Kidney capillary endothelial cell (primary cell): ENCODE data around the gene MN1.

ENCODE experiments used
- DNase-seq: peaks from one replicate; pipeline ENCODE4 v3.0.0-alpha.2; 2018; ENCODE audit warnings: low spot score

Gene MN1

DNA sequence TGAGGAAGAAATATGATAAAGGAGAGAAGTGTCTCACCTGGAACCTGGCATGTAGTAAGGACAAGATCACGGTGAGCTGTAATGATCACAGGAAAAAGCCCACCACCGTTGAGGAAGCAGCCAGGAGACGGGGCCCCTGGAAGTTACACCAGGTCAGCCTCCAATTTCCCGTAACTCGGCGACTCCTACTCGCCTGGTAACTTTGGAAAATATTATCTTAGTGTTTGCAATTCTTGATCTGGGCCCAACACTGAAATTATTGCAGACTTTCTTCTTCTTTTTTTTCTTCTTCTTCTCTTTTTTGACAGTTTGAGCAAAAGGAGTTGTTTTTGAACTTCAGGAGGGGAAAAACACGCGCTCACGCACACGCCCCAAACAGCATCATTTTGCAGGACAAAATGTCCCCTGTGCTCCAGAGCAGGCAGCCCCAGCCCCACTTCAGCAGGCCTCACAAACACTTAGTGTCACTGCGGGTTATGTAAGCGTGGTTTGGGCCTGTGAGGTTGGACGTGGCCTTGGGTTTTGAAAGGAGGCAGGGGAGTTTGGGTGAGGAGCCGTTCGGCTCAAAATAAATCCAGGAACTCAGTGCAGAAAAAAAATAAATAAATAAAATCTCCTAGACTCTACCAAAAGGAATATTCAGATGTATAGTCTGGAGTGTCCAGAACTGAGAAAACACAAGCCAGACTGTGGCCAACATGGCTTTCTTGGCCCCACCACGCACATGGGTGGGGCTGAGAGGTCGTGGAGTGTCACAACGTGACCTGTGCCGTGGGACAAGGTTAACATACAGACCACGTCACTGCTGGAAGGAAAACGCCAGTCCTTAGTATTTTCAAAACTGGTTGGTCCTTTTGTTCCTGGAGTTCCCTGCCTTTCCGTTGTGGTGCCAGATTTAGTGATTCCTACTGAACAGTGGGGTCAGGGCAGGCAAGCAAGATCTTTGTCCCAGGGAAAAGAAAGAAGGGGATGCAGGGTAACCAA lies 26.3 kb upstream of the MN1 start:
- no peak for DNase-seq

DNA sequence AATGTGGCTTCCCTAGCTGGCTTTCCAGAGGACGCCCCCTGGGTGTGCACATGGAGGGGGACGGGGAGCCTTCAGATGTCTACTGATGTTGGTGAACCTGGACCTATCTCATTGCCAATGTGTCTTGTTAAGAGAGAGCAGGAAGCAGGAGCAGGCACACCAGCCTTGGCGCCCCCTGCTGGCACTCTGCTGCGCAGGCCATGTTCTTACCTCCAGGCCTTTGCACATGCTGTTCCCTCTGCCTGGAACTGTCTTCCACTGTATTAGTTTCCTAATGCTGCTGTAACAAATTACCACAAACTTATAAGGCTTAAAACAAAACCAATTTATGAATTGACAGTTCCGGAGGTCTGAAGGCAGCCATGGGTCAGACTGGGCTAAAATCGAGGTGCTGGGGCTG lies 23.6 kb upstream of the MN1 start:
- no peak for DNase-seq

DNA sequence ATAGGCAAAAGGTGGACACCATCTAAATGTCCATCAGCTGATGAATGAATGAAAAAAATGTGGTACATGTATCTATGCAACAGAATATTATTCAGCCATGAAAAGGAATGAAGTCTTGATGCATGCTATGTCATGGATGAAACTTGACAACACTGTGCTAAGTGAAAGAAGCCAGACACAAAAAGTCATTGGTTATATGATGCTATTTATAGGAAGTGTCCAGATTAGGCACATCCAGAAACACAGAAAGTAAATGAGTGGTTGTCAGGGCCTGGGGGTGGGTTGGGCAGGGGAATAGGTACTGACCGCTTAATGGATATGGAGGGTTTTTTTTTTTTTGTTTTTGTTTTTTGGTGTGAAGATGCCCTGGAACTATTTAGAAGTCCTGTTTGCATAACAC lies 21.7 kb upstream of the MN1 start:
- DNase-seq: no peak

DNA sequence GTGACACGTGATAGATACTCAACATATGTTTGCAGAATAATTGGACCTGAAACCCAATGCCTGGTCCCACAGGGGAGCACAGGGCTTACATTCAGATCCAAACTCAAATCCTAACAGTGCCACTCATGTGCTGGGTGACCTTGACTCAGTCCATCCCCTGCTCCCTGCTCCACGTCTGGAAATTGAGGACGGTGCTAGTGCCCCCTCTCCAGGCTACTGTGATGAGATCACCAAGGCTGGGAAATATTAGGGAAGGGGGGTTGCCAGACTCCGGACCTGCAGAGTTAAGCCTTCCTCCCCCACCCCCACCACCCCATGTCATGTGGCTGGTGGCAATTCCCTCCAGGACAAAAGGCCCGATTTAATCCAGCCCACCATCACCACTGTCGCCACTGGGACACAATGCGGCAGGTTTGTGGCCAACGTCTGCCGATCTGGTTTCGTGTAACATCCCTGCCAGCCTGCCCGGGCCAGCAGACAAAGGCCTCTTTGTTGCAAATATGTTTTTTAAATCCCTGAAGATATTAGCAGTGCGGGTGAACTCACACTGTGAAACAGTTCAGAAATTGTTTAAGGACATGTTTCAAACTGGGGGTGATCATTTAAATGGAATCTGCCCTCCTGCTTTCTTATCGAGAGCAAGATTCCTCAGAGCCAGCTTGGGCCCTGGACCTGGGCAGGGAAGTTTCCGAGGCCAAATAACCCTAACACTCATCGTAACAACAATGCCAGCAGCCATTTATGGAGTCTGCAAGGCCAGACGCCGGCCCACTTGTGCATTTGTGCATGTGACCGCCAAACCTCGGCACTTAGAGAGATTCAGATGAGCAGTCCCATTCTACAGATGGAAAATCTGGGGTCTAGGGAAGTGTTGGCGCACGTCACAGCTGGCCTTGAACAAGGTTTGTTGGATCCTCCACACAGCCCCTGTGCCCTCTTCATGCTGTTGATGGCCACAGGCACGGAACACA lies 19.6 kb upstream of the MN1 start:
- no peak for DNase-seq

DNA sequence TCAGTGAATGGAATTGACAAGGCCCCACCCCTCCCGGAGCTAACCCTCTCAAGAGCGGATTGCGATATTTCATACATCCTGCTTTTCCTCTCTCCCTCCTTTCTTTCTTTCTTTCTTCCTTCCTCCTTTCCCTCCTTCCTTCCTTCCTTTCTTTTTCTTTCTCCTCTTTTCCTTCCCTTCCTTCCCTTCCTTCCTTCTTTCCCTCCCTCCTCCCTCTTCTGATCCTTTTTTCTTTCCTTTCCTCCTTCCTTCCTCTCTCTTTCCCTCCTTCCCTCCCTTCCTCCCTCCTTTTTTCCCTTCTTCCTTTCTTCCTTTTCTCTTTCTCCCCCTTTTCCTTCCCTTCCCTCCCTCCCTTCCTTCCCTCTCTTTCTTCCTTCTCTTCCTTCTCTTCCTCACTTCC lies 15.0 kb upstream of the MN1 start:
- no peak for DNase-seq

DNA sequence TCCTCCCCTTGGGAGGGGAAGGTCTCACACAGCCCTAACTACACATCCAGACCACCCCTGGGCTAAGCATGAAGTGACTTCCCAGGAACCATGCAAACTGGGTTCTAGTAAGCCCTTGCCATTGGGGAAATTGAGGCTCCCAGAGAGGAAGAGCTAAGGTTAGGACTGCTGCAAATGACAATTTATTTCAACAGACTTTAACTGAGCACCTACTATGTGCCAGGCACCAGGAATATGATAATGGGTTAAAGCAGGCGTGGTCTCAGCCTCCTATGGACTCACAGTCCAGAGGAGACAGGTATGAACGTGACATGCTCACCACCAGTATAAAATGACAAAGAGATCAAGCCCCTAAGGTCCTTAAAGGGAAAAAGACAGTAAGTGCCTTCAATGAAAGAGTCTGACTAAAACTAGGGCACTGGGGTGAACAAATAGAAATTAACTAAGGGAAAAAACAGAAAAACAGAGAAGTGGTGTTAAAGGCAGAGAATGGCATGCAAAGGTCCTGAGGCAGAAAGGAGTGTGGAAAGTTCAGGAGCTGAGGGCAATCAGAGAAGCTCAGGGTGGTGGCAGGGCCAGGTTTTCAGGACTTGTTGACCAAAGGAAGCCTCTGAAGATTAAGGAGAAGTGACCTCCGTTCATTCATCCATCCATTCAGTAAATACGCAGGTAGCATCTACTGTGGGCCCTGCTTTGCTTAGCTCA lies 14.4 kb upstream of the MN1 start:
- no peak for DNase-seq

DNA sequence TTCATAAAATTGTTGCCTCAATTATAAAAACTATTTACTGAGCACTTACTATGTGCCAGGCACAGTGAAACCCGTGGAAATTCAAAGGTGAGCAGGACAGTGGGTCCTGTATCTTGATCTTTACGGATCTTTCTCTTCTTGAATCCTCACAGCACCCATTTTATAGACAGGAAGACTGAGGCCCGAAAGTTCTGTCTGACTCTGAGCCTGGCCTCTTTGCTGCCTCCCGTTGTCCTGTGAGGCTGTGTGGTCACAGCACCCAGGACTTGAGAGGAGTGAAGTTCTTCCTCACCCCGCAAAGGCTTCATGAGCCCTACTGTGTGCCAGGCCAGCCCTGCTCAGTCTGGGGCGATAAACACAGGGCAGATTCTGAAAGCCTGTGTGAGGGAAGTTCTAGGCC lies 13.4 kb upstream of the MN1 start:
- DNase-seq: no peak

DNA sequence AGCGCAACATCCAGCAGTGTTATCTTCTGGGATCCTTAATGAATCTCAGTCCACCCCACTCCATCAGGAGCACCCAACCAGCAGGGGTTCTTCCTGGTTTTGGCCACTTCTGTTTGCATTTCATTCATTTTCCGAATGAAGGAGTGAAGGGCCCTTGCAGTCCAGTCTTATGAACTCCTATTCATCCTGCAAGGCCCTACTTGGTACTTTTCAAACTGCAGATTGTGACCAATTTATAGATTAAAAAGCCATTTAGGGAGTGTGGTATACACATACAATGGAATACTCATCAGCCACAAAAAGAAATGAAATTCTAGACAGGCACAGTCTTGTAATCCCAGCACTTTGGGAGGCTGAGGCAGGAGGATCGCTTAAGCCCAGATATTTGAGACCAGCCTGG lies 10.2 kb upstream of the MN1 start:
- no peak for DNase-seq

DNA sequence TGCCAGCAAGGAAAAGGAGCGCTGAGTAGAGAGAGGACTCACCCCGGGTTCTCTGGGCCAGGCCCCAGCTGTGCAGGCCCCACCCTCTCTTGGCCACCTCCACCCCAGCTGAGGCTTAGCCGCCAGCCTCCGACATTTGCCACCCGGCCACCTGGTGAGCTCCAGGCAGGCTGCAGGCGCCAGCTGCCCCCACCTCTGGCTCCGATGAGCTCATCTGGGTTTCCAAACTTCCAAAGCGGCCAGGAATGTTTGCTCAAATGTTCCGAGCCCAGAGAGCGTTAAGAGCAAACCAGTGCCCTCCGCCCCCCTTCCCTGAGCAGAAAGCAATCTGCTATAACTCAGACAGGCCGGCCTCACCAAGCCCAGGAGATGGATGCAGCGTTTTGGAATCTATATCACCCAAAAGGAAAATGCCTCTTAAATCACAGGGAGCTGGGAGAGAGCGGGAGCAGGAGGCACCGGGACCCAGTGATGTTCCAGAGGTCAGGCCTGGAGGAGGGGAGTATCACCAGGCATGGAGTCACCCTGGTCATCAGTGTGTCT lies 9.1 kb upstream of the MN1 start:
- no peak for DNase-seq

DNA sequence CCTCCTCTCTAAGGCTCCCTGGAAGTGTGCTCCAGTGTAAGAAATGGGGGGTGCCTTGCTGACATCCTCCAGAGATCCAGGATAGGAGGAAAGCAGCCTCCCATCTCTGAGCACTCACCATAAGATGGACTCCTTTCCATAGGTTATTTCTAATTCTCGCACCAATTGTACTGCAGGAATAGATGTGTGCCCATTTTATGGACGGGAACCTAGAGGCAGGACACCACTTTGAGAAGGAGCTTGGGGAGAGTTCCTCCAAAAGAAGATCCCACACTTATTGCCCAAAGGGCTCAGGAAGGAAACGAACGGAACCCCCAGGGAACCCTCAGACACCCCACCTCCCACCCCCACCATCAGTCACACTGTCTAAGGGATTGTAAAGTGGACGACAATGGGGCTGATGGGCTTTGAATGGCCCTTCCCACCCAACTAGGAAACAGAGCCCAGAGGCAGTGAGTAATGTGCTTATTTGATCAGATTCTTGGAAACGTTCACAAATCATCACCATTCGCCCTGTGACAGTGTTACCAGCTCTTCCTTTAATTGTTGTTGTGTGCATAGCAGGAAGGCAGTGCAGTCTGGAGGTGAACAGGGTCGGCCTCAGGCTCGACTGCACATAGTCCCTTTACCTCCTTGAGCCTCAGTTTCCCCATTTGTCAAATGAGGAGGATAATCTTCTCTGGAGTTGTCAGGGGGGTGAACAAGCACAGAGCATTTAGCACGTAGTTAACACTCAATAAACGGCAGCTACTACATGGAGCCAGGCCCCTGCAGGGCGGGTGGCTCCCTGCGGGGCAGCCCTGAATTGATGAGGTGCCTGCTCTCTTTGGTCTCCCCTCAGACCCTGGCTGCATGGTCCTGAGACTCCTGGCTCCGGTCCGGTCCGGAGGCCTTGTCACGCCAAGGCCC lies 8.4 kb upstream of the MN1 start:
- peak; percentile 55 for DNase-seq

DNA sequence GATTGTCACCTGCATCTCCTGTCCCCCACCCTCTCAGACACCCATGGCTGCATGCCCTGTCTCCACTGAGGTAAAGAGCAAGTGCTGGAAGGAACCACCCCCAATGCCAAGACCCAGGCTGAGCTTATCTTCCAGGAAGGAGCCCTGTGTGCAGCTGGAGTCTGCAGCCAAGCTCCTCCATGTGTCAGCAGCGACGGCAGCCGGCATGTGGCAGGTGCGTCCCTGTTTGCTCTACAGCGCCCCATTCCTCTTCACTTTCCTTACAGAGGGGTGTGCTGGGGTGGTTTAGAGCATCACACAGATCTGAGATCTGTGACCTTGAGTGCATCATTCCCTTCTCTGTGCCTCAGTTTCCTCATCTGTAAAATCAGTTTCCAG lies 7.7 kb upstream of the MN1 start:
- DNase-seq: no peak

DNA sequence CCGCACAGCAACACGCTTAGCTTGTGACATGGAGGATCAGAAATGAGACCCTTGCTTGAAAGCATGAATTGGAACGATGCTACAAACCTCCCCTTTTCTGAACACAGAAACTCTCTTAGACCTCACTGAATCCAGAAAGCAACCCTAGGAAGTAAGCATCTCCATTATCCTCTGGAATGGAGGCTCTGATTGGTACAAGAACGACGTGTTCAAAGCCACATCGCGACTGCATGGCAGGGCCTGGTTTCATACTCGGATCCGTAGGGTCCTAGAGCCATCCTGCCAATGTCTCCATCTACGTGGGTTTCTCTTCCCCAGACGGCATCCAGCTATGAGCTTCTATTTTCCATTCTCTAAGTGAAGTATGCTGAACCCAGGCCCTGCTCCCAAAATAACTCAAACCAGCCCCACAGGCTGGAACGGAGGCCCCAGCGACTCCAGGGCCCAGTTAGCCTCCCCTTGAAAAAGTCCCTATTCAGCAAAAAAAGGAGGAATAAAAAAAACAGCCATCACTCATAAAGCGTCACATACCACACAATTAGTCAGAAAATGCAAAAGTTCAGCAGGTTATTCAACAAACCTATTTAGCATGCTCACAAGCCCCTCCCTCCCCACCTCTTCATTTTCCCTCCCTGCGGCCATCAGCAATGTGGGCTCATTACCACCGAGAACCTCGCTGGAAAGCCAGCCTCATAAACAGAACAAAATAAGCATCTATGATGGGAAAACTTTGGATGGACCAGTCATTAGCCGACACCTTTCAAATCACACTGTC lies 7.1 kb upstream of the MN1 start:
- no peak for DNase-seq

DNA sequence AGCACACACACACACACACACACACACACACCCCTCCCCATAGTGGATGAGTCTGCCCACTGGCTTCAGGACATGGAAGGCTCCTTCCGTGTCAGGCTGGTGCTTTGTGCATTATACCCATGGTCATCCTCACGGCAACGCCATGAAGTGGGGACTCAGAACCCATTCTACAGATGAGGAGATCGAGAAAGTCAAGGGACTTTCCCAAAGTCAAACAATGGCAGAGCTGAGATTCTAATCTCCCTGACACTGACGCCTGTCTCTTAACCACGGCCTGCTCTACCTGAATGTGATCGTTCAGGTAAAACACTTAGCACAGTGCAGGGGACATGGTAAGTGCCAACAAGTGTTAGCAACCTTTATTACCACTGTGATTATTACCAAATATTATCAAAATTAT lies 4.3 kb upstream of the MN1 start:
- DNase-seq: no peak

DNA sequence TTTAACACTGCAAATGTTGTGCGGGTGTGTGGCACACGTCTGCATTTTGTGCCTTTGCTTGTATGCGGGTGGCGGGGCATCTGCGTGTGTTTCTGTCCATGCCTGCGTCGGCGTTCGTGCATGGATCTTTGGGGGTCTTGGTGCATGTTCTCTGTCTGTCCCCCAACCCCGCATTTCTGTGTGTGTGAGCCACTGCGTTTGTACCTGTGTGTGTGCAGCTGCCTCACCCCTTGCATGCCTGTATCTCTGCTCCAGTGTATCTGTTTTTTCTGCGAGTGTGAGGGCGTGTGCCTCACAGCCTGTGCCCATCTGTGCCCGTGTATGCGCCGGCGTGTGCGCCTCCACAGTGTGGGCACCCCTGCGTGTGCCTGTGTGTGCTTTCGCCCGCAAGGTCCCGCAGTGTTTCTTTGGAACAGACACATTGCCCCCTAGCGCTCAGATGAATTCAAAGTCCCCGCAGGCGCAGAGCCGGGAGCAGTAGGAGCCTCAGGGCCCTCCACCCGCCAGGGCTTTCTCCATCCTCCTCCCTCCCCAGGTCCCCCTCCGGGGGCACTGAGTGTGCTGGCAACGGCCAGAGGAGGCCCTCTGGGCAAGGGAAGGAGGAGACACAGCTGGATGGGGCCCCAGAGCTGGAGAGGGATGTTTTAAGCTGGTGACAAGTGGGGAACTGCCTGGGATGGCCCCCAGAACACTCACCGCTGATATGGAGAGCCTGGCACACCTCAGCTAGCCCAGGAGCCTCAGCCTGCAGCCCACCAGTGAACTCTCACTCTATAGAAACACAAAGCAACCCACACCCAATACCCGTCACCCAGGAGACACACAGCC lies 3.1 kb upstream of the MN1 start:
- DNase-seq: peak; percentile 62

DNA sequence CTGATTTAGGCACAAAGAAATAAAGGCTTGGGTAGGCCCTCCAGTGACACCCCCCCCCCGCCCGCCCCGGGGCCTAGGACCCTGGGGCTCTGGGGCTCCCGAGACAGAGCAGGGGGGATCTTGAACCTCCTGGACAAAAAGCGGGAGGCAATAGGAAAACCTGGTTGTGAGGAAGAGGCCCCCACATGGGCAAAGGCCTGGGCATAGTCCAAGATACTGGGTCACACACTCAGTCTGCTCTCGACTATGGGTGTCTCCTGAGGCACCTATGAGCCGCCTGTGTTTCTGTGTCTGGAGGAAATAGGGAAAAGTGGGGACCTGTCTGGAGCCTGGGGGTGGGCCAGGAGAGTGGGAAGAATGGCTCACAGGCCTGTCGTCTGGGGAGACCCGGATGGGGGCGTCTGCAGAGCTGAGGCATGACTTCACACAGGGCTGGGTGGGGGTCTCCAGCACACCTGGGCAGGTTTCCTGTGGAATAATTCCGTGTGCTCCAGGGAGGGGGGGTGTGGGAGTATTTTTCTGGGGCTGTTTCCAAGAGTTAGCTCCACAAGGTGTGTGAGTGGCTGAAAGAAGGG lies 2.4 kb upstream of the MN1 start:
- DNase-seq: no peak

DNA sequence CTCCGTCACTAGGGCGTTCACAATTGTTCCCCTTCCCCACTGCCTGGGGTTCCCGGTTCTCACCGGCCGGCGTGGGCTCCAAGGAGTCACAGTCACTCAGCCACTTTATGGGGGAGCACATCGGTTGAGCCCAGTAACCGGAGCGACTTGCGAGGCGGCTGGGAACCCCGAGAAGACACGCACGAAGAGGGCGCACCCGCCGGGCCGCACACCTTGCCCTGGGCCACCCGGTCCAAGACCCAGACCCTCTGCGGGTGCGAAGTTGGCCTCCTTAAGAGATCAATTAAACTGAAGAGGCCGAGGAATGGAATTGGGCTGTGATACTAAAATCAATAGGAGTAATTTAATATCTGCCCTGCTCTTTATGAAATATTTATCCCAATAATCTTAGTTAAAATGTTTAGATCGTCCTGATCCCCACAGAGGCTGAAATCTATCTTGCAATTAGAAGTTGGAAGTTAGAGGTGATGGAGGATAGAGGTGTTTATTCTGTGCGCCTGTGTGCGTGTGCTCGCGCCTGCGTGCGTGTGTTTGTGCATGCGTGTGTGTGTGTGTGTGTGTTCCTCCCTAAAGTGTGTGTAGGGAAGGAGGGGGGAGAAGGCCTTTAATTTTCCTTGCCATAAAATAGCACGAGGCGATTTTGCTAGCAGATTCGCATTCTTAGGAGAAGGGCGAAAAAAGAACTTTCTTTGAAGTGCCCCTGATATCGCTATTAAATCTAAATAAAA lies 954 bp upstream of the MN1 start:
- DNase-seq: no peak

DNA sequence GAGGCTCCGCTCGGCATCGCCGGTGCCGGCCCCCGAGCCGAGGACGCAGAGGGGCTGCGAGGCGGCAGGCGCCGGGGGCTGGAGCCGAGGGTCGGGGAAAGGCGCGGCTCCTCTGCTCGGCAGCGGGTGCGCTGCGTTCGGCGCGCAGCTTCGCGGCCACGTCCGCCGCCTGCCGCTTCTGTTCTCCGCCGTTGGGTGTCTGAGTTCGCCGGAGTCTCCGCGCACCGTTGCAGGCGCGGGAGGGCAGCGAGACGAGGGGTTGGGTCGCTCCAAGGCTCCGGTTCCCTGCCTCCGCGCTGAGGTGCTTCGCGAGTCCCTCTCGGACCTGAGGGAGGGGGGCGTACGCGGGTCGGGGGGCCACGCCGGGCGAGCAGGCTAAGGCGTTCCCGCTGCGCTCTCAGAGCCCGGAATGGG lies 347 bp downstream of the MN1 start:
- no peak for DNase-seq
